ENCODE data around the gene F3.

F3 gene

GRCh38 chr1:94526152-94526980 is 15.2 kb downstream of the F3 start:
- DNase-seq: no peak

- DNase-seq: no peak
Observed at GRCh38 chr1:94524531-94524930, 17.0 kb downstream of the F3 start.

- DNase-seq: peak; percentile 5
Observed at GRCh38 chr1:94522304-94522703, 19.3 kb downstream of the F3 start.

GRCh38 chr1:94519351-94519750 is 22.2 kb downstream of the F3 start:
- no peak for DNase-seq

GRCh38 chr1:94515296-94515947 is 26.1 kb downstream of the F3 start:
- DNase-seq: no peak

- DNase-seq: no peak
Observed at GRCh38 chr1:94514095-94514727, 27.3 kb downstream of the F3 start.

GRCh38 chr1:94512816-94513215 is 28.7 kb downstream of the F3 start:
- DNase-seq: no peak

GRCh38 chr1:94504601-94505000 is 37.0 kb downstream of the F3 start:
- DNase-seq: no peak

GRCh38 chr1:94503153-94503552 is 38.4 kb downstream of the F3 start:
- no peak for DNase-seq

GRCh38 chr1:94501935-94502334 is 39.6 kb downstream of the F3 start:
- no peak for DNase-seq

GRCh38 chr1:94501426-94501825 is 40.1 kb downstream of the F3 start:
- DNase-seq: no peak

GRCh38 chr1:94496076-94496755 is 45.3 kb downstream of the F3 start:
- no peak for DNase-seq

- DNase-seq: no peak
Observed at GRCh38 chr1:94490556-94490955, 51.0 kb downstream of the F3 start.

GRCh38 chr1:94486990-94487389 is 54.6 kb downstream of the F3 start:
- no peak for DNase-seq

GRCh38 chr1:94481473-94481933 is 60.1 kb downstream of the F3 start:
- no peak for DNase-seq

GRCh38 chr1:94479682-94480081 is 61.9 kb downstream of the F3 start:
- DNase-seq: no peak
